Activated CD4-positive, CD25-positive, alpha-beta regulatory T cell treated with anti-CD3 and anti-CD28 coated beads, Interleukin-2, amount 50 U/mL, for 16 hours (primary cell): ENCODE measurements around the gene CHI3L1.

Experiments used
- DNase-seq: peaks from one replicate; pipeline ENCODE4 v3.0.0-alpha.2; 2020; ENCODE audit warnings: low read depth, low spot score

The CHI3L1 gene

GRCh38 chr1:203151362-203152157 lies 34.9 kb downstream of the CHI3L1 start:
- no peak for DNase-seq

DNA sequence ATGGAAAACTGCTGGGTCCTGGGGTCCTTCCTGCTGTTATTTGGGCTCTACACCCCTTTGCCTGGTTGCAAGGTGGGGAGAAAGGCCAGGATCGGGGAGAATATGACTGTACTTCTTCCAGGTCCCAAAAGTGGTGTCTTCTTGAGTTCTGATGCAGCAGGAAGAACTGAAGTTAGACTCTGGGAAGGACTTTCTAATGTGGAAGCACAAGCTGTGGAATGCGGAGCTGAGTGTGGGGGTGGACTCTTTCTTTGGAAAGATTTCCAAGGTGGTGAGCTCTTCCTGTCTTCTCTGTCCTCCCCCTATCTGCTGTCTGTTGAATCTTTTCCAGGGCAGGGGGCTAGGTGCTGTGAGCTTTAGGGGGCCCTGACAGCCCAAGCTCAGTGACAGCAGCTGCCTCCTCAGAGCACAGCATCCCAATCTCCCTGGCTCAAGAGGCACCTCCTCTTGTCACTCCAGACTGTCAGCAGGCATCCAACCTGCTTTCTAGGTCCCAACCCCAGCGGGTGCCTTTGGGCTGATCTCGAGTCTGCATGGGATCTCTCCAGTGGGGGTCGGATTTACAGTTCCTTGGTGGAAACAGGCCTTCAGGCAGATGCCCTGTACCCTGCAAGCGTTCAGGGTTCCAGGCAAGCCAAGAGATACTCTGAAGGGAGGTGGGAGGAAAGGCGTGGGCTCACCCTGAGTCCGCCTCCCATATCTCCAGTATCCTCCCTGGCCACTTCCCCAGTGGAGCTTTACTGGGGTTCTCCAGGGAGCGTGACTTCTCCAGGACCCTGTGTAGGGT lies 35.8 kb downstream of the CHI3L1 start:
- DNase-seq, result no peak

GRCh38 chr1:203149188-203149840 lies 37.2 kb downstream of the CHI3L1 start:
- DNase-seq, result no peak

DNA sequence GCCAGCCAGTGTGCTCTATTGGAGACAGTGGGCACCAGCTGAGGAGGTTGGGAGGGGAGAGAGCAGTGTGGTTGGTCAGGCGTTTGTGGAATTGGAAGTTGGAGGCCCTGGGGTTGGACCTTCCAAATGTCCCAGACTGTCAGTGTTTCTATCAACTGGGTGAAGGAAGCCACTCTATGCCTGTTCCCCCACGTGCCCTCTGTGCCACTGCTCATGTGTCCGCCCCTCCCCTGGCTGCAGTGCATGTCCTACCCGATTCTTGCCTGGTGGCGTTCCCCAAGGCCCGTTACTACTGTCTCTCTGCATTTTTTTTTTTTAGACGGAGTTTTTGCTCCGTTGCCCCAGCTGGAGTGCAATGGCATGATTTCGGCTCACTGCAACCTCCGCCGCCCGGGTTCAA lies 37.9 kb downstream of the CHI3L1 start:
- no peak for DNase-seq

DNA sequence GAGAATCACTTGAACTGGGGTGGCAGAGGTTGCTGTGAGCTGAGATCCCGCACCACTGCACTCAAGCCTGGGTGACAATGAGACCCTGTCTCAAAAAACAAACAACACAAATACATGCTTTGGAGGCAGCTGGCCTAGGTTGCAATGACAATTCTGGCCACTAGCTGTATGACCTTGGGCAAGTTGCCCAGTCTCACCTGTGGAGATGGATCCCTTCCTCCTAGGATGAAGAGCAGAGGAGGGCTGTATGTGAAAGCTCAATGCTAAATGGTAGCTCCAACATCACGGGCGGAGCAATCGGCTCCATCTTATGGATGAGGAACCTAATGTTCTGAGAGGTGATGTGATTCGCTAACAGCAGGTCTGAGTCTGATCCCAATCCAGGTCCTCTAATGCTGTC lies 38.4 kb downstream of the CHI3L1 start:
- DNase-seq, result no peak

DNA sequence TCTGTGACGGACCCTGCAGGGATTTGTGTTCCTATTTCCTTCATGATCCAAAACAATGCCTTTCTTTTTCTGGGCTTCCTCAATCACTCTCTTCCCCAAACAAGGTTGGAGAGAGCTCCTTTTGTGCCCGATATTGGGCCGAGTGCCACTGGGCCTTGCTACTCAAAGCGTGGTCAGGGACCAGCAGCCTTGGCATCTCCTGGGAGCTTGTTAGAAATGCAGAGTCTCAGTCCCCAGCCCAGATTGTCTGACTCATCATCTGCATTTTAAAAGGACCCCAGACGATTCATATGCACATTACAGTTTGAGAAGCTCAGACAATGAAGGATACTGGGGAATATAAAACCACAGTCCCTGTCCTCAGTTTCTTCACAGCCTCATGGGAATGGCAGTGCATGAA lies 39.1 kb downstream of the CHI3L1 start:
- DNase-seq, result no peak

- no peak for DNase-seq
These were observed 40.0 kb downstream of the CHI3L1 start for GRCh38 chr1:203146537-203146936.

- no peak for DNase-seq
These were observed 40.5 kb downstream of the CHI3L1 start for GRCh38 chr1:203146042-203146369.

DNA sequence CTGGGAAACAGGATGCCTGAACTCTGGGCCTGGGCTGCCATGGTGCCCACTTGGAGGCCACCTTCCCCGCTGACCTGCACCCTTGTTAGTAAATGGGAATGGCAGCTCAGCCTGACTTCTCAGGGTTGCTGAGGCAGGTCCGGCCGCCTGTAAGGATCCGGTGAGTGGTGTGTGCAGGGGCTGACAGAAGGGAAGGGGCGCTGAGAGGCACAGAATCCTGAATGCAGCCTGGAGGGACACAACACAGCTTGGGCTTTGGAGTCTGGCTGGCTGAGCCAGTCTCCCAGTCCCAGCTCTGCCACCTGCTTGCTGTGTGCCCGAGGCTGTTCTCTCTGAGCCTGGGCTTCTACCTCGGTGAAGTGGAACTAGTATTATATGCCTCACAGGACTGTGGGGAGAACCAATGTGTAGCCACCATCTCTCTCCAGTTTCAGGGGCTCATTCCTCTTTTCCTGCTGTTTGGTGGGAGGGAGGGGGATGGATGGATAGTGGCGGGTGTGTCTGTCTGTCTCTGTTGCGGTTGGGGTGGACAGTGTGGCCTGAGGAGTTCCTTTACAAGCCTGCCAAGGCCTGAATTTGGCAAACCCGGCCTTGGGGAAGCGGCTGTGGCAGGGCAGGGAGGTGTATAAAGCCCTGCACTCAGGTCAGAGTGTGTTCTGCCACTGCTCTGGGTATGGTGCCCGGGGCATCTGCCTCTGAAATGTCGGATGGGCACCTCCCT lies 41.0 kb downstream of the CHI3L1 start:
- DNase-seq, result no peak

GRCh38 chr1:203144661-203145060 lies 41.8 kb downstream of the CHI3L1 start:
- DNase-seq, result no peak

- no peak for DNase-seq
These were observed 42.9 kb downstream of the CHI3L1 start for GRCh38 chr1:203143641-203144040.

DNA sequence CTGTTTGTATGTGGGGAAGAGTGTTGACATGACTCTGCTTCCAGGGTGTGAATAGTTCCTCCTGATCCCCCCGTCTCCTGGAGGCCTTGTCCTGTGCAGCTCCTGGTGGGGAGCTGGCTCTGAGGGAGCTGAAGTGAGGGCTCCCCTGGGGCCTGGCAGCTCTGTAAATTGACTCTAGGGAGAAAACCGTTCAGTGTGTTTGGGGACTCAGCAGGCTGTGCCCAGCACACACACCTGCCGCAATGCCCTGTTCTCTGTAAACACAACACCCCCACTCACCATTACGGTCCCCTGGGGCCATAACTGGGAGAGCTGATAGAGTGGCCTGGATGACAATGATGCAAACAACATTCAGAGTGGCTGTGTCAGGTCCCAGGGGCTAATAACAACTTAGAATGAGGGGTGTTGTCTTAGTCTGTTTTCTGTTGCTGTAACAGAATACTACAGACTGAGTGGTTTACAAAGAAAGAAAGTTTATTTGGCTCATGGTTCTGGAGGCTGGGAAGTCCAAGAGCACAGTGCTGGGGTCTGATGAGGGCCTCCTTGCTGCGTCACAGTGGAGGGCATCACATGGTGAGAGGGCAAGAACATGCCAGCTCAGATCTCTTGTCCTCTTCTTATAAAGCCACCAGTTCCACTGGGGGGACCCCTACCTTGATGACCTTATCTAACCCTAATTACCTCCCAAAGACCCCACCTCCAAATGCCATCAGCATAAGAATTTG lies 43.7 kb downstream of the CHI3L1 start:
- DNase-seq, result no peak

- no peak for DNase-seq
These were observed 44.4 kb downstream of the CHI3L1 start for GRCh38 chr1:203142124-203142523.

GRCh38 chr1:203140743-203141520 lies 45.6 kb downstream of the CHI3L1 start:
- DNase-seq, result no peak

DNA sequence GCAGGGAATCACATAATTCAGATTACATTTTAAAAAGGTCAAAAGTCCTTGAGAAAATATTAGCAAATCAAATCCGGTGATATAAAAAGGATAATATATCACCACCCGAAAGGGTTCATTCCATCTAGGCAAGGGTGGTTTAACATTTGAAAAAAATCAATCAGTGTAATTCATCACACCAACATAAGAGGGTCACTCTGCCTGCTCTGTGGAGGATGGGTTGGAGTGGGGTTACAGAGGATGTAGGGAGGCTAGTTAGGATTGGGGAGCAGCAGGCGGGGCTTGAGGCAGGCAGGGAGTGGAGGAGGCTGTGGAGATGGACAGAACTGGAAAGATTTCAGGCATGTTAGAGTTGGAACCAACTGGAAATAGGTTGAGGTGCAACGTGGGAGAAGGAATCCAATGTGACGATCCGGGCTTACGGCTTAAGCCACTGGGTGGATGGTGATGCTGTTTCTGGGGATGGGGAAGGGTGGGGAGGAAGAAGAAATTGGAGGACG lies 46.5 kb downstream of the CHI3L1 start:
- DNase-seq, result no peak

GRCh38 chr1:203138066-203138465 lies 48.4 kb downstream of the CHI3L1 start:
- no peak for DNase-seq

DNA sequence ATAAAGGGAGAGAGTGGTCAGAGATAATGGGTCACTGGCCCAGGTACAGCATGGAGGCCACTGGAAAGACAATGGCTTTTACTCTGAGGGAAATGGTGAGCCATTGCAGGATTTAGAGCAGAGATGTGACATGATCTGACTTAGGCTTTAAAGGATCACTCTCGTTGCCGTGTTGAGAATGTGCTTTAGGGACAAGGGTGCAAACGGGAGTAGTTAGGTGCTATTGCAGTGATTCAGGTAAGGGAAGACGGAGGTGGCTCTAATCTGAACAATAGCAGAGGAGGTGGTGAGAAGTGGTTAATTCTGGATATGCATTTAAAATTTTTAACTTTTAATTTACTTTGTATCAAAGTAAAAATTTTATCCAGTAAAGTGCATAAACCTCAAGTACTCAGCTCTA lies 49.2 kb downstream of the CHI3L1 start:
- no peak for DNase-seq

DNA sequence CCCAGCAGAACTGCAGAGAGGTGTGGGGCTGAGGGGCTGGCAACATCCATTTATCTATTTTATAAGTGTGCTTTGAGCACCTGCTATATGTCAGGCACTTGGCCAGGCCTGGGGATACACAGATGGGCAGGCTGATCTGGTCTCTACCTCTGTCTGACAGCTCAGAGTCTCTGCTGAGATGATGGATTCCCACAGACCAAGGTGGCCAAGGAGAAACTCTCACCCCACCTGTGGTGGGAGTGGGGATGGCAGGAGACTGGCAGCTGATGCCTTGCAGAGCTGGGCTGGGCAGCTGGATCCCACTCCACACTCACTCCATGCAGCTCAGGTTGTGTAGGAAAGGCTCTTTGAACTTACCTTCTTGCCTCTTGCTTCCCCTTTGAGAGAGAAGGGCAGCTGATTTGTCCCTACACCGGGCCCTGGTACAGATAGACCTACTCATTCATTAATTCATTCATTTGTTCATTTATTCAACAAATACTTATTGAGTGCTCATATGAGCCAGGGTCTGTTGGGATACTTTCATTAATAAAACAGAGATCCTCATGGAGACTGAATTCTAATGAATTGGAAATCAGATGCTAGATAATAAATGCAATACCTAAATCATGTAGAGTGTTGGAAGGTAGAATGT lies 50.0 kb downstream of the CHI3L1 start:
- no peak for DNase-seq

GRCh38 chr1:203135636-203136305 lies 50.7 kb downstream of the CHI3L1 start:
- DNase-seq, result no peak
